ENCODE results near the gene COX6B2. TPM values are rescaled to one million over a fixed set of nuclear protein-coding genes. Genes with fewer than 3 reads are reported as not detected.
A peak's percentile ranks its signal among the peaks of the same experiment; 100 is the strongest.

Gene COX6B2
- total RNA-seq, 2 experiments from 2014 or later: 0.28 TPM; not detected in 1

DNA sequence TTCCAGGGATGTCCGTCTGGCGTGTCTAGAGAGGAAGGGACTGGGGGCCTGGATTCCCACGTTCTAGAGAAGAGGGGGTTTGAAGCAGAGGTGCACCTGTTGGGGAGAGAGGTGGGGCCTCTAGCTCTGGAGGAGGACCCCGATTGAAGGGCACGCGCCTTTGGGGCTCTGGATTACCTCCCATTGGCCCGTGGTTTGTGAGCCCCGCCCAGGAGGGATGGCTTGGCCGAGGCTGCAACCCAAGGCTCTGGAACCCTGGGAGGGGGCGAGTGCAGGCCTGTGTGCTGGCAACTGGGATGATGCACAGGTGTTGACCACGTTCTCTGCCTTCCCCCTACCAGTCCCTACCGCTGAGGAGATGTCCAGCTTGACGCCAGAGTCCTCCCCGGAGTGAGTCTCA is 49.5 kb downstream of the COX6B2 start:
- Histone ChIP-seq H3K9me3 (ENCODE audit: control insufficient read depth in 1 of 2, insufficient read depth in 1 of 2, low read length in 2 of 2) (peaks cover 0 to 7% of the 10 kb centered on the region in 2 experiments), H3K27ac (ENCODE audit: low read depth in 1 of 2, low read length in 2 of 2) (no peak overlapping the region), H3K27me3 (ENCODE audit: control insufficient read depth in 1 of 2, insufficient read depth in 2 of 2, low read length in 2 of 2) (no peaks in the 10 kb centered on the region), H3K36me3 (ENCODE audit: insufficient read depth, low read length) (no peaks in the 10 kb centered on the region), H3K4me1 (ENCODE audit: insufficient read depth, low read length) (peaks cover 21% of the 10 kb centered on the region), H3K4me3 (ENCODE audit: low read length) (no peak overlapping the region)
- ChIA-PET POLR2A (interaction anchor here (1.0 kb wide), 1 partner anchor 34 kb away, joined by 6 read pairs; the partner anchor contains the start of gene KMT5C), CTCF (no interaction called here)
- DNase-seq: no peak
- Mint-ChIP-seq H3K36me3 (ENCODE audit: low read depth) (no peaks in the 10 kb centered on the region), H3K4me1 (ENCODE audit: low read depth) (peaks cover 14% of the 10 kb centered on the region), H3K4me3 (no peak overlapping the region), H3K27me3 (no peaks in the 10 kb centered on the region), H3K27ac (no peak overlapping the region), H3K9me3 (no peaks in the 10 kb centered on the region)
- ATAC-seq (ENCODE audit: poor library complexity): no peak
- TF ChIP-seq, protein P1, sequence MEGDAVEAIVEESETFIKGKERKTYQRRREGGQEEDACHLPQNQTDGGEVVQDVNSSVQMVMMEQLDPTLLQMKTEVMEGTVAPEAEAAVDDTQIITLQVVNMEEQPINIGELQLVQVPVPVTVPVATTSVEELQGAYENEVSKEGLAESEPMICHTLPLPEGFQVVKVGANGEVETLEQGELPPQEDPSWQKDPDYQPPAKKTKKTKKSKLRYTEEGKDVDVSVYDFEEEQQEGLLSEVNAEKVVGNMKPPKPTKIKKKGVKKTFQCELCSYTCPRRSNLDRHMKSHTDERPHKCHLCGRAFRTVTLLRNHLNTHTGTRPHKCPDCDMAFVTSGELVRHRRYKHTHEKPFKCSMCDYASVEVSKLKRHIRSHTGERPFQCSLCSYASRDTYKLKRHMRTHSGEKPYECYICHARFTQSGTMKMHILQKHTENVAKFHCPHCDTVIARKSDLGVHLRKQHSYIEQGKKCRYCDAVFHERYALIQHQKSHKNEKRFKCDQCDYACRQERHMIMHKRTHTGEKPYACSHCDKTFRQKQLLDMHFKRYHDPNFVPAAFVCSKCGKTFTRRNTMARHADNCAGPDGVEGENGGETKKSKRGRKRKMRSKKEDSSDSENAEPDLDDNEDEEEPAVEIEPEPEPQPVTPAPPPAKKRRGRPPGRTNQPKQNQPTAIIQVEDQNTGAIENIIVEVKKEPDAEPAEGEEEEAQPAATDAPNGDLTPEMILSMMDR (IDR thresholded peaks at IDR 0.05): no peak
- intact Hi-C loops (cut with DNase I, micrococcal nuclease): loop anchor here (1.0 to 10.0 kb wide), 4 partner anchors 34 to 200 kb away; partner anchors contain the start of gene KMT5C (in 1 of the 2)

DNA sequence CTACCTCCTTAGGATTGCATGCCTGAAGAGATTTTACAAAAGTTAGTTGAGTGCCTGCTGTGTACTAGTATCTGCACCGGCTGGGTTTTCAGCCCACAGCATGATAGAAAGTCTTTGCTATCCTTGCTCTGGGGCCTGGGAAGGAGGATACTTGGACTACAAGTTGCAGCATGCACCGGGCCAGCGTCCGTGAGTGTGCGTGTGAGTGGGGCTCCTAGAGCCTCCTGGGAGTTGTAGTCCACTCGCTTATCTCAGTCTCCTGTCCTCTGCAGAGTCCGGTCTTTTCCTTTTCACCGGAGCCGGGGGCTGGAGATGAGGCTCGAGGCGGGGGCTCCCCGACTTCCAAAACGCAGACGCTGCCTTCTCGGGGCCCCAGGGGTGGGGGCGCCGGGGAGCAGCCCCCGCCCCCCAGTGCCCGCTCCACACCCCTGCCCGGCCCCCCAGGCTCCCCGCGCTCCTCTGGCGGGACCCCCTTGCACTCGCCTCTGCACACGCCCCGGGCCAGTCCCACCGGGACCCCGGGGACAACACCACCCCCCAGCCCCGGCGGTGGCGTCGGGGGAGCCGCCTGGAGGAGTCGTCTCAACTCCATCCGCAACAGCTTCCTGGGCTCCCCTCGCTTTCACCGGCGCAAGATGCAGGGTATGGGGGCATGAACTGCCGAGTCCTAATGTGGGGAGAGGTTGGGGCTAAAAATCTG is 50.1 kb downstream of the COX6B2 start:
- Mint-ChIP-seq H3K27me3 (no peaks in the 10 kb centered on the region), H3K36me3 (ENCODE audit: low read depth) (no peaks in the 10 kb centered on the region), H3K27ac (no peak overlapping the region), H3K9me3 (no peaks in the 10 kb centered on the region), H3K4me3 (no peak overlapping the region), H3K4me1 (ENCODE audit: low read depth) (peaks cover 14% of the 10 kb centered on the region)
- Histone ChIP-seq H3K4me1 (ENCODE audit: insufficient read depth, low read length) (peaks cover 21% of the 10 kb centered on the region), H3K27me3 (ENCODE audit: control insufficient read depth in 1 of 2, insufficient read depth in 2 of 2, low read length in 2 of 2) (no peaks in the 10 kb centered on the region), H3K9me3 (ENCODE audit: control insufficient read depth in 1 of 2, insufficient read depth in 1 of 2, low read length in 2 of 2) (peaks cover 0 to 3% of the 10 kb centered on the region in 2 experiments), H3K36me3 (ENCODE audit: insufficient read depth, low read length) (no peaks in the 10 kb centered on the region), H3K4me3 (ENCODE audit: low read length) (no peak overlapping the region), H3K27ac (ENCODE audit: low read depth in 1 of 2, low read length in 2 of 2) (no peak overlapping the region)
- no peak for ATAC-seq (ENCODE audit: poor library complexity)
- CTCF ChIA-PET: no interaction called here
- DNase-seq: peak in 5 of 14 experiments; percentile 10 to 53 (median 35)
- intact Hi-C loops (cut with DNase I, micrococcal nuclease): loop anchor here (5.0 to 10.0 kb wide), 3 partner anchors 127 to 200 kb away; no protein-coding TSS in a partner anchor
- TF ChIP-seq, protein P1 (IDR thresholded peaks at IDR 0.05): no peak
- POLR2A ChIA-PET: interaction anchor here (1.0 kb wide), 1 partner anchor 35 kb away, joined by 6 read pairs; the partner anchor contains the start of gene KMT5C

- Mint-ChIP-seq H3K27ac (no peak overlapping the region), H3K36me3 (ENCODE audit: low read depth) (no peaks in the 10 kb centered on the region), H3K4me1 (ENCODE audit: low read depth) (peaks cover 14% of the 10 kb centered on the region), H3K4me3 (no peak overlapping the region), H3K9me3 (no peaks in the 10 kb centered on the region), H3K27me3 (no peaks in the 10 kb centered on the region)
- ChIA-PET POLR2A (interaction anchor here (1.2 kb wide), 1 partner anchor 36 kb away, joined by 3 read pairs; no protein-coding TSS in a partner anchor), CTCF (interaction anchor here (3.0 kb wide), 1 partner anchor 81 kb away, joined by 31 read pairs; the partner anchor contains the start of gene TMEM238)
- Histone ChIP-seq H3K4me1 (ENCODE audit: insufficient read depth, low read length) (peaks cover 21% of the 10 kb centered on the region), H3K27me3 (ENCODE audit: control insufficient read depth in 1 of 2, insufficient read depth in 2 of 2, low read length in 2 of 2) (no peaks in the 10 kb centered on the region), H3K36me3 (ENCODE audit: insufficient read depth, low read length) (no peaks in the 10 kb centered on the region), H3K9me3 (ENCODE audit: control insufficient read depth in 1 of 2, insufficient read depth in 1 of 2, low read length in 2 of 2) (no peaks in the 10 kb centered on the region), H3K27ac (ENCODE audit: low read depth in 1 of 2, low read length in 2 of 2) (no peak overlapping the region), H3K4me3 (ENCODE audit: low read length) (no peak overlapping the region)
- TF ChIP-seq, protein P1 (IDR thresholded peaks at IDR 0.05): no peak
- no peak for ATAC-seq (ENCODE audit: poor library complexity)
- intact Hi-C loops (cut with DNase I, micrococcal nuclease): loop anchor here (2.0 to 10.0 kb wide), 5 partner anchors 79 to 201 kb away; no protein-coding TSS in a partner anchor
- DNase-seq: no peak
Measured at GRCh38 chr19:55303477-55303876, 51.0 kb downstream of the COX6B2 start.

Data from CD4-positive, alpha-beta T cell (primary cell).